A673 (cell line): ENCODE measurements around the gene SAMHD1.

Source experiments
- CTCF ChIP-seq: fragments of 300-800, 200-600 bp; sonication (generic); conservative IDR thresholded peaks from 2 replicates; pipeline ENCODE4 v1.5.1; 2017; ENCODE audit warnings: low read depth, mild to moderate bottlenecking, antibody characterized with exemption, low read length, moderate library complexity, mixed read lengths
- EZH2 ChIP-seq: fragments of 200-600 bp; sonication (generic); IDR thresholded peaks from 2 replicates; pipeline ENCODE4 v1.6.1; 2017; ENCODE audit warnings: borderline replicate concordance, low read depth, mild to moderate bottlenecking, mixed read lengths, antibody characterized with exemption, low read length; ENCODE audit not compliant: poor library complexity, severe bottlenecking

DNA sequence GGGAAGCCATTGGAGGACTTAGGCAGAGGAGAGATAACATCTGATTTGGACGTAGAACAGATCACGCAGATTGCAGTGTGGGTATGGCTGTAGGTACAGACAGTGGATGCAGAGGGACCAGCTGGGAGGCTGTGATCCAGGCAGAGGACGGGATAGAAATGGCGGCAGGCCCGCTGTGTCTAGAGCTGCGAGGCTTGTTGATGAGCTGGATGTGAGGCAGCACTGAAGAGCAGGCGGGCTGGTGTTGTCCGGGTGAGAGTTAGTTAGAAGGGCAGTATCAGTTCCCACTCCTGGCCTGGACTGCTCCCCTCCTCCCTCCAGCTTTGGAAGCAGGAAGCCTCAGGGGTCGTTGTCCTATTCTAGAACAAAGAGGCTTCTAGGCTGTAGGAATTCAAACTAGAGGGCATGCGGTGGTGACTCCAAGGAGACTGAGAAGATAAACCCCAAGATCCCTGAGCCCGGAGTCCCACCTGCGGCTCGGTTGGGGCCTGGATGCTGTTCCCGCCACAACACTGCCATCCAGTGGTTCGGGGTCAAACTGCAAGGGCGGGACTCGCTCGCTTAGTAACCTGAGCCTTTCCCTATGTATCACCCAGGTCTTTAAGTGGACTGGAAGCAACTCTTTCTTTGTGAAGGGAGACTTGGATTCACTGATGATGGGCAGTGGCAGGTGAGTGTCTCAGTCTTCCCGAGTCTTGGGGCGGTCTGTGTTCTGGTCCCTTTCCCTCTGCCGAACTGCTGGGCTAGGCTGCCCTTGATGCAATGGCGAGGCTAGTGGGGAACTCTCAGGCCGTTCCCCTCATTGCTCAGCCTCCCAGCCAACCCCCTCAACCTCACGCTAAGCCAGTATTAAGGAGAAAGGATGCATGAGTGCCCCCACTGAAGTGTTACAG is 64.4 kb downstream of the SAMHD1 start:
- TF ChIP-seq CTCF (peak; percentile 97), EZH2 (no peak)
